GM10248 (cell line): ENCODE results near the gene AP3B1.

Source experiments
- CTCF ChIA-PET: fragments of 300-600 bp; sonication (Branson Sonifier 250); formaldehyde crosslinking; extraction: SDS; loops from one replicate; lab custom pipeline; 2021; ENCODE audit warnings: antibody characterized with exemption; lab: Yijun Ruan, JAX
- POLR2A ChIA-PET: fragments of 350-650 bp; sonication (Branson Sonifier 250); formaldehyde crosslinking; extraction: SDS; loops from one replicate; lab custom pipeline; 2020; ENCODE audit warnings: antibody characterized with exemption; lab: Yijun Ruan, JAX
- DNase-seq: peaks from one replicate; pipeline ENCODE4 v3.0.0; 2012; ENCODE audit errors: extremely low spot score
- TF ChIP-seq, protein P1 (sequence below): IDR thresholded peaks from 2 replicates; pipeline ENCODE4 v1.5.1; 2012; ENCODE audit warnings: mild to moderate bottlenecking, low read depth; ENCODE audit errors: extremely low read depth, missing control alignments, control extremely low read depth

Gene AP3B1

GRCh38 chr5:78265163-78265562 is 29.3 kb downstream of the AP3B1 start:
- TF ChIP-seq, protein P1, sequence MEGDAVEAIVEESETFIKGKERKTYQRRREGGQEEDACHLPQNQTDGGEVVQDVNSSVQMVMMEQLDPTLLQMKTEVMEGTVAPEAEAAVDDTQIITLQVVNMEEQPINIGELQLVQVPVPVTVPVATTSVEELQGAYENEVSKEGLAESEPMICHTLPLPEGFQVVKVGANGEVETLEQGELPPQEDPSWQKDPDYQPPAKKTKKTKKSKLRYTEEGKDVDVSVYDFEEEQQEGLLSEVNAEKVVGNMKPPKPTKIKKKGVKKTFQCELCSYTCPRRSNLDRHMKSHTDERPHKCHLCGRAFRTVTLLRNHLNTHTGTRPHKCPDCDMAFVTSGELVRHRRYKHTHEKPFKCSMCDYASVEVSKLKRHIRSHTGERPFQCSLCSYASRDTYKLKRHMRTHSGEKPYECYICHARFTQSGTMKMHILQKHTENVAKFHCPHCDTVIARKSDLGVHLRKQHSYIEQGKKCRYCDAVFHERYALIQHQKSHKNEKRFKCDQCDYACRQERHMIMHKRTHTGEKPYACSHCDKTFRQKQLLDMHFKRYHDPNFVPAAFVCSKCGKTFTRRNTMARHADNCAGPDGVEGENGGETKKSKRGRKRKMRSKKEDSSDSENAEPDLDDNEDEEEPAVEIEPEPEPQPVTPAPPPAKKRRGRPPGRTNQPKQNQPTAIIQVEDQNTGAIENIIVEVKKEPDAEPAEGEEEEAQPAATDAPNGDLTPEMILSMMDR: no peak
- no peak for DNase-seq
- ChIA-PET POLR2A (no interaction called here), CTCF (interaction anchor here (0.9 to 1.1 kb wide), 3 partner anchors 12 to 31 kb away, joined by 3 read pairs; no protein-coding TSS in a partner anchor)

- no peak for DNase-seq
- TF ChIP-seq, protein P1: no peak
- ChIA-PET CTCF (no interaction called here), POLR2A (no interaction called here)
Observed at GRCh38 chr5:78264600-78264999, 29.9 kb downstream of the AP3B1 start.

- ChIA-PET CTCF (no interaction called here), POLR2A (no interaction called here)
- DNase-seq: no peak
- TF ChIP-seq, protein P1: no peak
Observed at GRCh38 chr5:78260771-78261170, 33.7 kb downstream of the AP3B1 start.

- TF ChIP-seq, protein P1: no peak
- ChIA-PET CTCF (interaction anchor here (1.2 to 2.2 kb wide), 2 partner anchors 13 to 15 kb away, joined by 4 to 8 read pairs; no protein-coding TSS in a partner anchor), POLR2A (no interaction called here)
- no peak for DNase-seq
Observed at GRCh38 chr5:78253201-78253600, 41.3 kb downstream of the AP3B1 start.

DNA sequence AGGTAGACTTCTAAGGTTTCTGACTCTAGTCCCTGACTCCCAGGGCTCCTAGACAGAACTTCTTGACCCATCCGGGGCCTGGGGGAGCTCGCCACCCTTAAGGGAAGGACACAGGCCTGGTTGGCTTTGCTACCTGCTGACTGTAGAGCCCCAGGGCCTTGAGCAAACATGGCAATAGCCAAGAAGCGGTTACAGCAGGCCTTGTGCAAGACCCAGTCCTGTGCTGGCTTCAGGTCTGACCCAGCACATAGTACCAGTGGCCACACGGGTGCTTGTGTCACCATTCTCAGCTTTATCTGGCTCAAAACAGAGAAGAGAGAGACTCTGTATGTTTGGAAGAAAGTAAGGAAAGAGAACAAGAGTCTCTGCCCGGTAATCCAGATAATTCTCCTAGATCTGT is 41.8 kb downstream of the AP3B1 start:
- no peak for DNase-seq
- CTCF ChIA-PET: interaction anchor here (1.2 to 2.2 kb wide), 2 partner anchors 13 to 15 kb away, joined by 4 to 8 read pairs; no protein-coding TSS in a partner anchor
- POLR2A ChIA-PET: no interaction called here

DNA sequence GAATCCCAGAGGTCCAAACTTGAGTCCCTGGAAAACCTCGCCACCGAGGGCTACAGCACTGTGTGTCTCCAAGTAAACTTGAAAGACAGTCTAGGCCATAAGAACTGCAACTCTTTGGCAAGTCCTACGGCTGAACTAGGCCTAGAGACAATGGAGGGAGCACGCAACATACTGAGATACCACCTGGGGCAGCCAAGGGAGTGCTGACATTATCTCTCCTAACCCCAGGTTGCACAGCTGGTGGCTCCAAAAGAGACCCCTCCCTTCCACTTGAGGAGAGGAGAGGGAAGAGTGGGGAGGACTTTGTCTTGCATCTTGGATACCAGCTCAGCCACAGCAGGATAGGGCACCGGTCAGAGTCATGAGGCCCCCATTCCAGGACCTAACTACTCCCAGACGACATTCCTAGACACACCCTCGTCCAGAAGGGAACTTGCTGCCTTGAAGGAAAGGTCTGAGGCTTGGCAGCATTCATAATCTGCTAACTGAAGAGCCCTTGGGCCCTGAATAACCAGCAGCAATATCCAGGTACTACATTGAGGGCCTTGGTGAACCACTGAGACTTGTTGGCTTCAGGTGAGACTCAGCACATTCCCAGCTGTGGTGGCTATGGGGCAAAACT is 42.7 kb downstream of the AP3B1 start:
- no peak for DNase-seq
- ChIA-PET POLR2A (no interaction called here), CTCF (no interaction called here)
- TF ChIP-seq, protein P1: no peak

More for the DNA sequence above, 41.8 kb downstream of the AP3B1 start:
- TF ChIP-seq, protein P1: no peak
